CD4-positive, alpha-beta T cell treated with Interleukin-6 for 4 hours (primary cell): ENCODE results near the gene CGNL1.

ENCODE experiments used
- DNase-seq: peaks from one replicate; pipeline ENCODE4 v3.0.0-alpha.2; 2020; ENCODE audit warnings: mixed read lengths

CGNL1 gene

DNA sequence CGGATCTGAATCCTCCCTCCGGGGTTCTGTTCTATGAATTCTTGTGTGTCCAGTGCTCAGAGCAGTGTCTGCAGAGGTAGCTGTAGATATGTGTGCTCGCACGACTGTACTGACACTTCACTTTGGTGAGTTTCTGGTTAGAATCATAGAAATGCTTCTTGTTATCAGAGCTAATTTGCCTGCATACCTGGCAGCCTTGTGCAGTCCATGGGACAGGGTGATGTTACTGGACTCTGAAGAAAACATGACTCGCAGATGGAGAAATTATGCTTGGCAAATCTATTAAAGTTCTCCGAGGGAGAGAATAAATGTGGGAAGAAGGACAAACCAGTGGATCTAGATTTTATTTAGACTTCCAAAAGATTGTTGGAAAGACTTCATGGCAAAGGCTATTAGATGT is 12.2 kb downstream of the CGNL1 start:
- DNase-seq: no peak

DNA sequence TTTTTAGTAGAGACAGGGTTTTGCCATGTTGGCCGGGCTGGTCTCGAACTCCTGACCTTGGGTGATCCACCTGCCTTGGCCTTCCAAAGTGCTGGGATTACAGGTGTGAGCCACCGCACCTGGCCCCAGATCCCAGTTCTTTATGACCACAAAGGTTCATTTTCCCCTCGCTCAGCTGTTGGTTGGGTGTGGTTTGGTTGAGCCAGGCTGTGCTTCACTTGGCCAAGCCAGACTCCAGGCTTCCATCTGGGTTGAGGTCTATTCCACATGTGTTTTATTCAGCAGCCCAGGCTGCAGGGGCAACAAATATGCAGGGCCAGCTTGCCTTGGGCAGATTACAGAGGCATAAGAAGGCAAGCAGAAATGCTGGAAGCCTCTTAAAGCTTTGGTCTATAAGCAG is 13.7 kb downstream of the CGNL1 start:
- DNase-seq: no peak

DNA sequence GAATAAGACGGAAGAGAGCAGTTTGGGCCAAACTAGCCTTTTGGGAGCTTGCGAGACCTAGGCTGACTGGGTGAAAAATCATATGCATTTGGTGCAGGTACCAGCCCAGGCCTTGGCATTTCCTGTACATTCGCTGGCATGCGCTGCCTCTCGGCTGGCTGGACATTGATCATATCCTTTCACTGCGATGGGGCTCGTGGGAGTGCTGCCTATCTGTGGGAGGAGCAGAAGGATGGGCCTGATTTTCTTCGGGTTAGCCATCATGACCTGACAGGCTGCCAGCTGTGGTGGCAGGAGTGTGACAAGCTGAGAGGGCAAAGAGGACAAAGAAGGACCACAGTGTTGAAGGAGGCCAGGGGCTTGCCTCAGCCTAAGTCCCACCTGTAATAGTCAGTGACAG is 14.3 kb downstream of the CGNL1 start:
- no peak for DNase-seq

DNA sequence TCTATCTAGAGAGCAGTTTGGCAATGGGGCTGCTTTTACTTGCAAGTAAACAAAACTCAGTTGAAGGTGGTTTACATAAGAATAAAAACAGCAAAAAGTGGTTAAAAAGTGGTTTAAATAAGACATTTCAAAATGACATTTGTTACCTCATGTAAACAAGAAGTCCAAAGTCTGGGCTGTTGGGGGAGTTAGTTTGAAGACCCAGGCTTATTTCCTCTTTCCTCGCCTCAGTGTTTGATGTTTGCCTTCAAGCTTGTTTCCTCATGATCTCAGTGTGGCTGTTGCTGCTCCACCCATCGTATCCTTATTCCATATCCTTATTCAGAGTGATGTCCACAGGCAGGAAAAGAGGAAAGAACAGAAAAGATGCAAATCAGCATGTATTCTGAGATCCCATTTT is 15.2 kb downstream of the CGNL1 start:
- no peak for DNase-seq

DNA sequence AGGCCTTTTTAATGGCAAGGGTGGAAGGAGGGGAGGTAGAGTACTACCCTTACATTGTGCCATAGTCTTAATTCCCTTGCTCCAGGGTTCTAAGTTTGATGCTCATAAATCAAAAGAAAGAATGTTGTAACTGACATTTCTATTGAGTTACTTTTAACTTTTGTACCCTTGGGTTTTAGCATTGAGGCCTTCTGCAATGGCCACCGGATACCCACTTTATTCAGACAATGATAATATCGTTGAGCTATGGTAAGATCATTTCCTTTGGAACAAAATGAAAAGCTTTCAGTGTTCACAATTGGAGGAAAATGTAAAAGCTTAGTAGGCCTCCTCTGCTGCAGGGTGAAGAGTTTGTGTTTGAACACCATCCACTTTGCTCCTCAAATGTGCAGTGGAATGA is 16.8 kb downstream of the CGNL1 start:
- no peak for DNase-seq

DNA sequence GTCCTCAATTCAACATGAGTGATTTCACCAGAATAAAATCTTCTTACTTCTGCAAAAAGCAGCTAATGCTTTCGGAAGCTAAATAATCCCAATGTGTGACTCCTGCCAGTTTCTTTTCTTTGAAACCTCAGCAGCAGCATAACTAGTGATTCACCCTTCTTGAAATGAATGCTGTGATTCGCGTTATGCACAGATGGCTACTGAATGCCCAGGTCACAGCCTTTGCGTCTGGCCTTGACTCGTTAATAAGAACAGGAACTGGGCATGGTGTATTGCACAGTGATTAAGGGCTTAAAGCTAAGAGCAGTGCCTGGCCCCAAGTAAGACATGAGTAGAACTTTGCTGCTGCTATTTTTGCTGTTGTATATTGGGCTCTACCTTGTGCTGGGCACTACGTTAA is 19.0 kb downstream of the CGNL1 start:
- DNase-seq: no peak

DNA sequence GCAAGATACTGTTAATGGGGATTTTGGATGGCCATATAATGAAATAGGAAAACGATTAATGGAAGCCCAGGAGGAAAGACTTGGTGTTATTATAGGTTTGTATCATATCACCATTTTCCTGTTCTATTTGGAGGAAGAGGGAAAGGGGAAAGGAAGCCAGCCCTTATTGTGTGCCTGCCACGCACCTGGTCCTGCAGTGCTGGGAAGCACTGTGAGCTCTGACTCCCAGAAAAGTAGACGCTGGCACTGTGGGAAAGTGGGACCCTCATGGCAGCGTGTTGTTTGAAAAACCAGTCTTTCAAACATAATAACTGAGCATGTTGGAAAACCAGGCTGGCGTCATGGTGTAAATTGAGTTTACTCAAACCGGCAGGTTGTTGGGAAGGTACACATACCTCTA is 22.0 kb downstream of the CGNL1 start:
- DNase-seq: no peak

DNA sequence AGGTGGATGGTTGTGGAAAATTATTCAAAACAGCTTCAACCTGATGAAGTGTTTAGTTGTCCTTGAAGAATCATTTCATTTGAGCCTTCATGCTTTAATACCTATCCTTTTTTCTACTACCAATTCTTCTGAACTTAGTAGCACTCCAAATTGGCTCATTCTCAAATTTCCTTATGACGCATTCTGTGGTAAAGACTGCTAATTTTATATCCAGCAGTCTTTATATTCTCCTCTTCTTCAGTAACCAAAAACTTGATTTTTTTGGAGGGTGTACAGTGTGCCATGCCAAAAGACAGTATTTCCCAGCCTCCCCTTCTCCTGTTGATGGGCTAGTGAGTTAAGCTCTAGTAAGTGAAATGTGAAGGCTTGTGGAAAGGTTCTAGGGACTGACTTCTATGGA is 25.2 kb downstream of the CGNL1 start:
- no peak for DNase-seq

DNA sequence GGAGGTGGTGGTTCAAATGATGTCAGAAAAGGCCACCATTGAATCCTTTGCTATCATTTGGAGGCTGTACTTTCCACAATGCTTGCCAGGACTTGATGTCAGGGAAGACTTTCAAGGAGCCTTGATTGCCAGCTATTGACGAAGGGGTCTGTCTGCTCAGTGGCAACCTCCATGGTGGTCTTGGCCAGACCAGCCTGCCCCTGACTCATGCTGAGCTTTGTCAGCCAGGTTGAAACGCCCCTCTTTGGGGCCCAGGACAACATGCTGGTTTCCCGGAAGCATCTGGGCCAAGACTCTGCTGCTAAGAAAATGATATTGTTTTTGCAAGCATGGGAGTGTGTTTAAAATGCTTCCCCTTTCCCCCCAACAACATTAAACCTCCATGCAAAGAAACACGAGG is 26.7 kb downstream of the CGNL1 start:
- no peak for DNase-seq

DNA sequence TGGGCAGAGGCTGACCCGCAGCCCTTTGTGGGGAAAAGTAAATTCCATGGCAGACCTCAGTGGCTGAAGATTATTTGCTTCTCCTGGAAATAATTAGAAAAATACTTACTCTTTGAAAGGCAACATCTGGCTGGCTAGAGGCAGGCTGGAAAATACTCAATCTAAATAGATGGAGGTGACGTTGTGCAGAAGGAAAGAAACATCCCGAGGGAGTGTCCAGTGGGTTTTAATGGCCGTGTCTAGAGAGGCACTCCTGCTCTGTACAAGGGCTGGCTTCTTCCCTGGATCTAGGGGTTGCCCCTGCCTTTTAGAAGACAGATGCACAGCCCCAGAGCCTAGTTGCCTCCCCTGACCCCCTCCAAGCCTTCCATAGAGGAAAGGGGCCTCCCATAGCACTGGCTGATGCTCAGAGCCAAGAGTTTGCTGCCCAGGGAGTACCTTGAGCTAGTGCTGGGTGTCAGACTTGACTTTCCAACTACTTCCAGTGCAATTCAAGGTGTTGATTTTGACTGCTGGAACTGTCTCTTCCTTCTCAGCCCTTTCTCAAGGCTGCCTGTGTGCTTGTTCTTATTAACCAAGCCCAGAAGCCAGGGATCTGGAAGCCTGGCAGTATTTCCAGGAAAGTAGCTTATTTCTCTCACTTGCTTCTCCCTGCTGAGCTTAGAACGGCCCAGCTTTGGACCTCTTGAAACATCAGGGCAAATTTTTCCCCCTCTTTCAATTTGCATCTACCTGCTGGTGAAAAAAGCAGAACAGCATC is 27.4 kb downstream of the CGNL1 start:
- no peak for DNase-seq

DNA sequence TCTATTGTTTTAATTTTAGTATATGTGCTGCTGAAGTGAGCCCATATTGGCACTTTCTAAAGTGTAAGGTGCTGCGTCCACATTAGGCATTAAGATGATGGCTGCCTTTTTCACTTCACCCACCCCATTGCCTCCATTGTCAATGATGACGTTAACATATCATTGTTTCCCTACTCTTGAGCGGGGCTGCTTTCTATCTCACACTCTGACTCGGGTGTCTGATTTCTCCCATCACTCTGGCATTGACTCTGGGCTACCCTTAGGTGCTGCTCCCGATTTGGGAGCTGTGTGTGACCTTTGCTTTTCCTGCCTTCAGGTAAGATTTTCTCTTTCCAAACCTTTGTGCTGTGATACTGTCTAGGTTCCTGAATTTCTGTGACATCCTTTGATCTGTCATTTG is 28.8 kb downstream of the CGNL1 start:
- DNase-seq: no peak

DNA sequence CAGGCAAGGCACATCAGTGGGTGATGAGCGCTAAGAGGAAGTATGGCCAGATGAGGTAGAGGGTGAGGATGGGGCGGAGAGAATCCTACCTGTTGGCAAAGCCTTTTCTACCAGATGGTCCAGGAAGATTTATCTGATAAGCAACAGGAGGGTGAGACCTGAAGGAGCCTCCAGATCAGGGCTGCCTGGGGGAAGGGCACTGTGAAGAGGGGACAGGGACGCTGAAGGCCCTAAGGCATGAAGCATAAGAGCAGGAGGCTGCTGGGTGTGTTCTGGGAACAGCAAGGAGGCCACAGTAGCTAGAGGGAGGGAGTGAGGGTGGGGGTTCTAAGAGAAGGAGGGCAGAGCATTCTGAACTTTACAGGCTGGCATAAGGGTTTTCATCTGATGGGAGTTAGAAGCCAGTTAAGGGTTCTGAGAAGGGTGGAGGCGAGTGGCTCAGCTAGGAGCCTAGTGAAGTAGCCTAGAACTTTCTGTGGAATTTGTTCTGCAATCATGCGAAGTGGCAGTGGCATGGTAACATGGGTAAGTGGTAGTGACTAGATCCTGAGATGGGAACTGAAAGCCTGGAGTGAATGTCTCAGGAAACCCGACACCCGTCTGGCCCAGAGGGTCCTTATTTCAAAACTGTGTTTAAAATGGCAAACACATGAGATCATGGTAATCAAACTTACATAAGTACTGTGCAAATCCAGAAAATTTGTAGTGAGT is 29.9 kb downstream of the CGNL1 start:
- DNase-seq: no peak

DNA sequence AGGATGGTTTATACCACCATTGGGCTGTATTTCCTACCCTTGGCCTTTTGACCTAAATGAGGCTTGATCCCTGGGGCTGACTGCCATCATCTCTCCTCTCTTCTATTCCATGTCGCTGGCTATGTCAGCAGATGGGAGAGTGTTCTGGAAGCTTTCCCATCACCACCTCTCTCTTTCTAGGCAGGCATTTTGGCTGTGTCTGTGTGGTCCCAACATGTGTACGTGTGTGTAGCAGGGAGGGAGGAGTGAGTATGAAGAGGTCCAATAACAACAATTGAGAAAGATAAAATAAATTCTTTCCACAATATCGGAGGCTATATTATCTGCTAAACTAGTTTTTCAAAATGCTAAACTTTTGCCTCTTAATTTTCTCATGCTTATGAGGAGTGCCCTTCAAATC is 34.1 kb downstream of the CGNL1 start:
- no peak for DNase-seq

DNA sequence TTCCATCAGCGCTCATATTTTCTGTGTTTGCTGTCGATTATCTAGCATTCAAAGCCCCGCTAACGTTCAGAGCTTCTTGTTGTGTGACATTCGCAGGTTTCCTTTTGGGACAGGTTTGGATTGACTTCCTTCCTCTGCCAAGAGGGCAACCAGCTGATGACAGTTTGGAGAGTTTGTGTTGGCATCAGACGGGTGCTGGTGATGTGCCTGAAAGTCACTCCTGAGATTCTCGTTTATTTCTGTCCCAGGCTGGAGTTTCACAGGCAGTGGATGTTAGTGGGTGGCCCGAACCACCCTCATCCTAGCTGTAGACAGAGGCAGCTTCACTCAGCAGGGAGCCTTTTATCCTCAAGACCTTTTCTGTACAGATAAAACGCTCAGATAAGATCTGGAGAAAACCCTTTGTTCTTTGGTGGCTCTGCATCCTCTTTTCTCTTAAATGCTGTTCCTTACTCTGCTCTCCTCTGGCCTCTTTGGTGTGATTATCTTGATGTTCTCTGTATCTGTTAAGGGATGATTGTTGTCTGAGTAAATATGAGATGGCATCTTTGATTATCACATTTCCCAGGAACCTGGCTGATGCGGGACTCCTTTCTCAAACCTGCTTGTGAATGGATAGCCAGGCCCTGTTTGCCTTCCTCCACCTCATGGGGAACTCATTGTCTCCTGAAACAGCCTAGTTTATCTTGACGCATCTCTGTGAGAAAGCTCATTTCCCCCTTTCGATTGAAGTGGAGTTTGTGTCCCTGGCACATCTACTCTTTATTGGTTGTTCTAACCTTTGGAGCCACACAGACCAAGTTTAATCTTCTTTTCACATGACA is 35.9 kb downstream of the CGNL1 start:
- DNase-seq: no peak

DNA sequence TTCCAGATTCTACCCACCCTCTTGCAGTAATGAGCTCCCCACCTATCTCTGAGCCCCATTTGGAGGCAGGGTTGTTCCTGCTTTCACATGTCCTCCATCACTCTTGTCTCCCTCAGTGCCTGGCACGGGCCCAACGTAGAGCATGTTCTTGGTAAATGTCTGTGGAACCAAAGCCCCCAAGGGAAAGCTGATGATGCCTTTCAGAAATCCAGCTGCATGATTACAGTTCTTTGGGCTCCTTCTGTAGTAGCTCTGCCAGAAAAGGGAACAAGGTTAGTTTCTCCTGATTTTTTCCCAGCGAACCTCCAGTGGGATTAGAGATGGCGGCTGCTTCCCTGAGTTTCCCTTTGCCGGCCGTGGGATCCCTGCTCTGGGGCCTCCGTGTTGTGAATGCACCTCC is 39.3 kb downstream of the CGNL1 start:
- no peak for DNase-seq

DNA sequence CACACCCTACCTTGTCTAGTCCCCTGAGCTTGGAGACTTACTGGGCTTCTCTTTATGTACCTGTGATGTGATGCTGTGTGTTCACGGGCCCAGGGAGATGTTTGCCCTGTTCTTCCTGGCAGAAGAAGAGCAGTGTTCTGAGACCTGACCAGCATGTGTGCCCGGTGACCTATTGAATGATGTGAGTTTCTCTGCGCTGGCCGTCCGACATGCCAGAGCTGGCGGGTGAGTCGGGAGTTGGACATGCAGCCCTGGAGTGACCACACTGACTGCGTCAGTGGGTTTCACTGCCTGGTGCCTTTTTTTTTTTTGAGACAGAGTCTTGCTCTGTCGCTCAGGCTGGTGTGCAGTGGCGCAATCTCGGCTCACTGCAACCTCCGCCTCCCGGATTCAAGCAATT is 42.3 kb downstream of the CGNL1 start:
- no peak for DNase-seq

DNA sequence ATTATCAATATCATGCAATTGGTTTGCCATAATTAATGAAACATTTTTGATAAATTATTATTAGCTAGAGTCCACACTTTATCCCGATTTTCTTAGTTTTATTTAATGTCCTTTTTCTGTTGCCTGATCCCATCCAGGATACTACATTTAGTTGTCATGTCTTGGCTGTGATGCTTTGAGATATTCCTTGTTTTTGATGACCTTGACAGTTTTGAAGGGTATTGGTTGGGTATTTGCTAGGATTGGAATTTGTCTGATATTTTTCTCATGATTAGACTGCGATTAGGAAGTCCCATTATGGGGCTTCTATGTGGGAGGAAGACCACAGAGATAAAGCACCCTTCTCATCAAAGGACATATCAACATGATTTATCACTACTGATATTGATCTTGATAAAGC is 43.0 kb downstream of the CGNL1 start:
- DNase-seq: no peak

DNA sequence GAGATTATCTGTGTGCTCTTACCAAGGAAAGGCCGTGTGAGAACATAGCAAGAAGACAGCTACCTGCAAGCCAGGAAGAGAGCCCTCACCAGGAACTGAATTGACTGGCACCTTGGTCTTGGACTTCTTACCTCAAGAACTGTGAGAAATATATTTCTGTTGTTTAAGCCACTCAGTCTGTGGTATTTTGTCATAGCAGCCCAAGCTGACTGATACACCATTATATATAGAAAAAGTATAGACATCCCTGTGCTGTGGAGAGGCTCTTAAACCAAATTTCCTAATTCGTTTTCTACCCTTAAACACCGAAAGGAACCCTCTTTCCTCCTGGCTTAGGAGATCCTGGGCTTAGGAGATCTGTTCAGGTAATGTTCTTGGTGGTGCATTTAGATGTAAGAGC is 44.8 kb downstream of the CGNL1 start:
- DNase-seq: no peak

DNA sequence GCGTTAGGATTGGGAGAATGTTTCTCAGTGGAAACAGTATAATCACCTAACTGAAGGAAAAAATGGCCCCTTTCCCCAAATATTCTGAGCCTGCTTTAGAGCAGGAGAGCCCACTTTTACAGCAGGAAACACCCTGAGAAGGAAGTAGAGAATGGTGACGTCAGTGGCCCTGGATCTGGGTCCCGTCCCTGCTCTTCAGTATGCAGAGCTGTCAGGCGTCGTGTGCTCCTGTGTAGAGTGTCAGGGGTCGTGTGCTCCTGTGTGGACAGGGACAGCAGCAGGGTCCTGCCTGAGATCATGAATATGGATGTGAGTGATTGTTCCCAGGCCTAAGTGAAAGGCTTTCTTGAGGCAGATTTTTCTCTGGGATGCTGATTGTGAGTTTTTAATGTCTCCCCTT is 45.2 kb downstream of the CGNL1 start:
- DNase-seq: no peak

DNA sequence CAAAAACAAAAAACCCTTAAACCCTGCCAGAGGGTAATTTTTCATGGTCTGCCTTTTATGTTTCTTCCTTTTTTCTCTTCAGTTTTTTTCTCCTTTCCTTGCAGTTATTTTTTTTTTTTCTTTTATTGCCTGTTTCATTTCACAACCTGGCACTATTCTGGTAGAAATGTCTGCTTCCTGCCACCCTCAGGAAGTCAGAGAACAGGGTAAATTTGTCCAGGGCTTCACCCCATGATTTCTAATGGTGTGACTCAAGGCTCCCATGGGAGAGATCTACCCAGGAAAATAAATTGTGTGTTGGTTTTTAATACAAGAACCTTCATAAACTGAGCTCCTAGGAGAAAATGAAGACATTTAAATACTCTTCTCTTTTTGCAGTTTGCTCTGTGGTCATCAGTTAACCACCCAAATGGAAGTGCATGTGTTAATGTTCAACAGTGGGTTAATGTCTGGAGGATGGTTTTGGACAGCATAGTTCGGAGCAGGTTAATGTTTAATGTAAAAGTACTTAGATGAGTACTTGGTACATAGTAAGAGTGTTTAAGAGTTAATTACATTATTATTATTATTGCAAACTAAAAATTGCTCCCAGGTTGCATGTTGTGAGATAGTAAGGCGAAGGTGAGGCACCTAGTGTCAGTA is 45.9 kb downstream of the CGNL1 start:
- DNase-seq: no peak

DNA sequence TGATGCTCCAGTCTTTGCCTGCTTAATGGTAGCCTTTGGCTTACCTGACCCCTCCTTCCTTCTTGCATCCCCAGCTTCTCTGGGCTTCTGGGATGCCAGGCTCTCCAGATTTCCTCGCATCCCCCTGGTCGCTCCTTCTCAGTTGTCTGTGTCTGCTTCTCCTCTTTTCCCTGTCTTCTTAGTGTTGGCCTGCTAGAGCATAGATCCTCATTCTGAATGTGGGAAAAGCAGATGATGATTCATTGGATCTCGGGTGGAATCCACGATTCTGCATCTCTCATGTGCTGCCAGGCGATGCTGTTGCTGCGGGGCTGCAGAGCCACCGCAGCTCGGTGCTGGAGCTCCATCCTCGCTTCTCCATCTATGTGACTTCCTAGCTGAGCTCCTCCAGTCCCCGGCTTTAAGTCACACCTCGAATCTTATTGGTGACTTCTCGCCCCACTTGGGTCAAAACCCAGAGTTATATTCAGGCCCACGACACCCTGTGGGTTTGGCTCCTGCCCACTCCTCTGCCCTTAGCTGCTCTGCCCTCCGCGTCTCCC is 47.4 kb downstream of the CGNL1 start:
- DNase-seq: no peak

DNA sequence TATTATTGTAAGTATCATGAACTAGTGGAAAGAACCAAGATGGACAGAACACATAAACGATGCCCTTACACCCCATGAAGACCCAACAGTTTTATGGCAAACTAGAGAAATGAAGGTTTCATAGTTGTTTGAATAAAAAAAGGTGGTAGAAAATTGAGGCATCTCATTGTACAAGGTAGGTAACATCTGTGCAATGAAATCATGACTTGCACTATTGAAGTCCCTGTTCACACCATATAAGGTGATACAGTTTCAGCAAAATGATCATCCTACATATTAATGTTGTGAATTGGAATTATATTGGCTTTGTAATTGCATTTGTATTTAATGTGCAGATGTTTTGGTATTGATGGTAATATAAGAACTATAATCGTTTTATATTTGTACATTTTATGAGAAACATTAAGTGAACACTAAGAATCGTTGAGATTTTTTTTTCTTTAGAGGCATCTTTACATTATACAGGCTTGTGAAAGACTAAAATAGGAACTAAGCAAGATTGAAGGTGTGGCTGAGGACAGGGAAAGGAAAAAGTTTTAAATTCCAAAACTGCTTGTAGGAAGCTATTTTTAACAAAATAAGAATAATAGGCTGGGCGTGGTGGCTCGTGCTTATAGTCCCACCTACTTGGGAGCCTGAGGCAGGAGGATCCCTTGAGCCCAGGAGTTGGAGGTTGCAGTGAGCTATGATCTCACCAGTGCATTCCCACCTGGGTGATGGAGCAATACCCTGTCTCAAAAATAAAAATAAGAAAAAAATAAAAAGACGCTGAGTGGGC is 48.5 kb downstream of the CGNL1 start:
- no peak for DNase-seq
